ENCODE results near the gene PRPF31. TPM values are rescaled to one million over a fixed set of nuclear protein-coding genes. Genes with fewer than 3 reads are reported as not detected.

The PRPF31 gene
- total and polyA plus RNA-seq, 2 of the 4 experiments (the other 2 are of a cell fraction): 65.4 to 66.1 TPM

DNA sequence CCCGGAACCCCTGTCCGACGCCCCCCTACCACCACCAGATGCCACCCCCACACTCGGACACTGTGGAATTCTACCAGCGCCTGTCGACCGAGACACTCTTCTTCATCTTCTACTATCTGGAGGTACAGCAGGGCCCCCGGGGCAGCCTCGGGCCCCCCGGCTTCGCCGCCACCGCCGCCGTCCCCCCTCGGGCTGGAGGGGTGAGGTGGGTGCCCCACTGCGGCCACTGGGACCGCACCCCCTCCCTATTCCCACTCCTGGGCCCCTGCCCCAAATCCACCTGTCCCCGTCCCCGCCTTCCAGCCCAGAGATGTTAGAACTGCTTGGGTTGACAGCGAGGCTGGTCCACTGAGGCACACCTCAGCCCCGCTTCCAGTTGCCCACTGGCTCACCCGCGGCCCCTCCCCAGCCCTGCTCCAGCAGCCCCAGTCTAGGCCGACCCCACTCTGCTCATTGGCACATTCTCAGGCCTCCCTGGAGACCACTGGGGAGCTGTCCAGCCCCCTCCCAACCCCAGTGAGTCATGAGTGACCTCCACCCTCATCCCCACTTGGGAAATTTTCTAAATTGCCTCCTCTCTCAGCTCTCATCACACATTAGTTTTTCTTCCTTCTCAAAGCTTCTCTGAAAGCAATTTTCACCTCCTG, 37.4 kb downstream of the PRPF31 start:
- H3K4me2 ChIP-seq (ENCODE audit: low read depth, low read length): no peak overlapping the region
- no peak overlapping the region for H2BK5ac ChIP-seq (ENCODE audit: low read depth, low read length, poor library complexity, severe bottlenecking)
- H3K79me1 ChIP-seq (ENCODE audit: low read depth in 1 of 2, low read length in 2 of 2): peaks cover 0 to 19% of the 10 kb centered on the region in 2 experiments; a peak in 3 of 4 replicates
- intact Hi-C loops (cut with micrococcal nuclease) (no loop called here), dilution Hi-C loops (cut with HindIII; ENCODE audit: low sequenced_read_pairs, unreplicated experiment) (no loop called here), in situ Hi-C loops (cut with MboI; ENCODE audit: low sequenced_read_pairs) (no loop called here)
- no peak overlapping the region for H3K27ac ChIP-seq (ENCODE audit: insufficient read depth, low read length)
- CTCF ChIA-PET: no interaction called here
- H3K9ac ChIP-seq (ENCODE audit: low read depth, low read length): no peak overlapping the region
- ATAC-seq (ENCODE audit: low read depth): peak; percentile 30; the same call in 1 of the 2 replicates
- H3K36me3 ChIP-seq (ENCODE audit: control insufficient read depth, insufficient read depth, low read length): peaks cover 73% of the 10 kb centered on the region
- H4K20me1 ChIP-seq (ENCODE audit: insufficient read depth, low read length): peaks cover 7% of the 10 kb centered on the region; the same call in 1 of the 2 replicates
- H3K56ac ChIP-seq (ENCODE audit: extremely low read depth, insufficient read depth, low read length): no peak overlapping the region
- no peak overlapping the region for H3K4ac ChIP-seq (ENCODE audit: low read depth, low read length)
- H3K4me1 ChIP-seq (ENCODE audit: control insufficient read depth, insufficient read depth, low read length): no peaks in the 10 kb centered on the region
- no peaks in the 10 kb centered on the region for H3K9me1 ChIP-seq (ENCODE audit: insufficient read depth, low read length)
- no TSS peak for BruUV-seq (replicated peaks)
- 77% methylated on average over 3 of the region's 25 CpGs; no CpG with 5 or more reads in 1 of the 2 experiments for WGBS, 2 experiments (ENCODE audit: extremely low coverage in 2 of 2, insufficient read length in 1 of 2)
- POLR2A ChIA-PET (ENCODE audit: unreplicated experiment): no interaction called here
- H3K23ac ChIP-seq (ENCODE audit: low read depth, low read length): no peak overlapping the region
- H2BK20ac ChIP-seq (ENCODE audit: low read depth, low read length): no peak overlapping the region
- no peak overlapping the region for H2AFZ ChIP-seq (replicated peaks; ENCODE audit: low read length, poor library complexity)
- H3K27me3 ChIP-seq (ENCODE audit: control insufficient read depth, insufficient read depth, low read length): no peaks in the 10 kb centered on the region
- no peak overlapping the region for H4K8ac ChIP-seq (ENCODE audit: low read depth in 2 of 2, low read length in 2 of 2)
- H2BK15ac ChIP-seq (ENCODE audit: low read depth, low read length): no peak overlapping the region
- peak overlapping the region; percentile 71 for H2AK9ac ChIP-seq (replicated peaks; ENCODE audit: low read depth, low read length, poor library complexity)
- no peak overlapping the region for H2AK5ac ChIP-seq (ENCODE audit: low read depth, low read length)
- no peak overlapping the region for H4K91ac ChIP-seq (ENCODE audit: insufficient read depth, low read depth, low read length)
- no peak overlapping the region for H3K14ac ChIP-seq (replicated peaks; ENCODE audit: low read depth, low read length)
- H3K18ac ChIP-seq (ENCODE audit: low read depth, low read length): no peak overlapping the region
- no peak for DNase-seq
- H3K9me3 ChIP-seq (ENCODE audit: control insufficient read depth, insufficient read depth, low read length): no peaks in the 10 kb centered on the region
- TF ChIP-seq CEBPB (IDR thresholded peaks at IDR 0.05; ENCODE audit: low read depth, low read length) (no peak), RCOR1 (IDR thresholded peaks at IDR 0.05; ENCODE audit: insufficient replicate concordance, low read length) (no peak), USF2 (IDR thresholded peaks at IDR 0.05; ENCODE audit: low read depth, low read length) (no peak), BHLHE40 (IDR thresholded peaks at IDR 0.05; ENCODE audit: low read depth, low read length) (no peak), MAFK (IDR thresholded peaks at IDR 0.05; ENCODE audit: low read depth, low read length) (no peak), RFX5 (IDR thresholded peaks at IDR 0.05; ENCODE audit: low read depth, low read length) (no peak)
- TF ChIP-seq, protein P1, sequence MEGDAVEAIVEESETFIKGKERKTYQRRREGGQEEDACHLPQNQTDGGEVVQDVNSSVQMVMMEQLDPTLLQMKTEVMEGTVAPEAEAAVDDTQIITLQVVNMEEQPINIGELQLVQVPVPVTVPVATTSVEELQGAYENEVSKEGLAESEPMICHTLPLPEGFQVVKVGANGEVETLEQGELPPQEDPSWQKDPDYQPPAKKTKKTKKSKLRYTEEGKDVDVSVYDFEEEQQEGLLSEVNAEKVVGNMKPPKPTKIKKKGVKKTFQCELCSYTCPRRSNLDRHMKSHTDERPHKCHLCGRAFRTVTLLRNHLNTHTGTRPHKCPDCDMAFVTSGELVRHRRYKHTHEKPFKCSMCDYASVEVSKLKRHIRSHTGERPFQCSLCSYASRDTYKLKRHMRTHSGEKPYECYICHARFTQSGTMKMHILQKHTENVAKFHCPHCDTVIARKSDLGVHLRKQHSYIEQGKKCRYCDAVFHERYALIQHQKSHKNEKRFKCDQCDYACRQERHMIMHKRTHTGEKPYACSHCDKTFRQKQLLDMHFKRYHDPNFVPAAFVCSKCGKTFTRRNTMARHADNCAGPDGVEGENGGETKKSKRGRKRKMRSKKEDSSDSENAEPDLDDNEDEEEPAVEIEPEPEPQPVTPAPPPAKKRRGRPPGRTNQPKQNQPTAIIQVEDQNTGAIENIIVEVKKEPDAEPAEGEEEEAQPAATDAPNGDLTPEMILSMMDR (conservative IDR thresholded peaks at IDR 0.05; ENCODE audit: low read depth, low read length): no peak
- H3K4me3 ChIP-seq (ENCODE audit: insufficient read depth, low read depth, low read length): no peak overlapping the region
- H4K5ac ChIP-seq (ENCODE audit: low read depth, low read length): no peak overlapping the region
- H2BK120ac ChIP-seq (ENCODE audit: low read depth, low read length): no peak overlapping the region
